Sigmoid colon (tissue), 4 donors: ENCODE measurements around the gene DDX27.

Source experiments
- POLR2A ChIP-seq, 2 donors: fragments of 450-650 bp; IDR thresholded peaks; one replicate each; pipeline ENCODE4 v1.6.1; 2016; ENCODE audit warnings: antibody characterized with exemption in 2 of 2, mild to moderate bottlenecking in 2 of 2, moderate library complexity in 2 of 2
- POLR2AphosphoS5 ChIP-seq, 4 donors: sonication (generic); formaldehyde crosslinking; IDR thresholded peaks; one replicate each; pipeline ENCODE4 v1.6.1; 2017; ENCODE audit warnings: antibody characterized with exemption in 4 of 4
- TF ChIP-seq, protein P1 (sequence below), 4 experiments: fragments of 450-650 bp in 3 of 4; fragments of 200-600 bp in 1 of 4; IDR thresholded peaks; one replicate each; pipeline ENCODE4 v1.5.1; 2016 to 2019; ENCODE audit warnings: antibody characterized with exemption in 4 of 4, mild to moderate bottlenecking in 3 of 4, moderate library complexity in 2 of 4

DNA sequence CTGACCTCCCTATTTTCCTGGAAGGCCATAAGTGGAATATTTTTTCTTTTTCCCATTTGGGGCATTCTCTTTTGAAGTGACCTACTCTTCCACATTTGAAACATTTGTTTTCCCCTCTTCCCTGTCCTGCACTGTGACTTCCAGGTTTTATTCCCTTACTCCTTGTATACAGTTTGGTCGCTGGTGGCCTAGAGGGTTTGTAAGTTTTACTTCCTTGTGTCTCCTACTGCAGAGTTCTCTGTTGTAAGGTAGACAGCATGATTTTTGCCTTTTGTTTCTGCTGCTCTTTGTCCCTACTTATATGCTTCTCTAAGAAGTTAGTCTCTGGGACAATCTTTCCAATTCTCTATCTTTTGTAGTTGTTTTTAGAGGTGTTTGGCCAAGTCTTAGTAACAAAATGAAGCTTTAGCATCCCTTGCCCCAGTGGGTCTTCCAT, 66.0 kb downstream of the DDX27 start:
- TF ChIP-seq, protein P1, sequence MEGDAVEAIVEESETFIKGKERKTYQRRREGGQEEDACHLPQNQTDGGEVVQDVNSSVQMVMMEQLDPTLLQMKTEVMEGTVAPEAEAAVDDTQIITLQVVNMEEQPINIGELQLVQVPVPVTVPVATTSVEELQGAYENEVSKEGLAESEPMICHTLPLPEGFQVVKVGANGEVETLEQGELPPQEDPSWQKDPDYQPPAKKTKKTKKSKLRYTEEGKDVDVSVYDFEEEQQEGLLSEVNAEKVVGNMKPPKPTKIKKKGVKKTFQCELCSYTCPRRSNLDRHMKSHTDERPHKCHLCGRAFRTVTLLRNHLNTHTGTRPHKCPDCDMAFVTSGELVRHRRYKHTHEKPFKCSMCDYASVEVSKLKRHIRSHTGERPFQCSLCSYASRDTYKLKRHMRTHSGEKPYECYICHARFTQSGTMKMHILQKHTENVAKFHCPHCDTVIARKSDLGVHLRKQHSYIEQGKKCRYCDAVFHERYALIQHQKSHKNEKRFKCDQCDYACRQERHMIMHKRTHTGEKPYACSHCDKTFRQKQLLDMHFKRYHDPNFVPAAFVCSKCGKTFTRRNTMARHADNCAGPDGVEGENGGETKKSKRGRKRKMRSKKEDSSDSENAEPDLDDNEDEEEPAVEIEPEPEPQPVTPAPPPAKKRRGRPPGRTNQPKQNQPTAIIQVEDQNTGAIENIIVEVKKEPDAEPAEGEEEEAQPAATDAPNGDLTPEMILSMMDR (IDR thresholded peaks at IDR 0.05) = no peak
- TF ChIP-seq POLR2A (IDR thresholded peaks at IDR 0.05) (no peak), POLR2AphosphoS5 (IDR thresholded peaks at IDR 0.05) (no peak)
